ENCODE data around the gene SPNS2.

SPNS2 gene

GRCh38 chr17:4549781-4550533, 51.3 kb downstream of the SPNS2 start:
- no peak for DNase-seq (ENCODE audit: low read depth, low spot score)

- DNase-seq (ENCODE audit: low read depth, low spot score), result no peak
Measured at GRCh38 chr17:4550534-4551039, 51.9 kb downstream of the SPNS2 start.

GRCh38 chr17:4551141-4551540, 52.5 kb downstream of the SPNS2 start:
- no peak for DNase-seq (ENCODE audit: low read depth, low spot score)

- DNase-seq (ENCODE audit: low read depth, low spot score), result no peak
Measured at GRCh38 chr17:4551796-4552525, 53.3 kb downstream of the SPNS2 start.

GRCh38 chr17:4553669-4554068, 55.0 kb downstream of the SPNS2 start:
- no peak for DNase-seq (ENCODE audit: low read depth, low spot score)

GRCh38 chr17:4554441-4554996, 55.8 kb downstream of the SPNS2 start:
- DNase-seq (ENCODE audit: low read depth, low spot score), result no peak

GRCh38 chr17:4554997-4555799, 56.5 kb downstream of the SPNS2 start, which contains the start of gene MYBBP1A:
TSS of gene MYBBP1A (minus strand) at chr17:4555384. CDS start at chr17:4555324, 60 bp downstream.
- peak; percentile 71 for DNase-seq (ENCODE audit: low read depth, low spot score)

- DNase-seq (ENCODE audit: low read depth, low spot score), result no peak
Measured at GRCh38 chr17:4555873-4556759, 57.4 kb downstream of the SPNS2 start.

- DNase-seq (ENCODE audit: low read depth, low spot score), result no peak
Measured at GRCh38 chr17:4556996-4557395, 58.3 kb downstream of the SPNS2 start.

- no peak for DNase-seq (ENCODE audit: low read depth, low spot score)
Measured at GRCh38 chr17:4557626-4558346, 59.1 kb downstream of the SPNS2 start.

GRCh38 chr17:4558347-4558971, 59.8 kb downstream of the SPNS2 start:
- no peak for DNase-seq (ENCODE audit: low read depth, low spot score)

- DNase-seq (ENCODE audit: low read depth, low spot score), result no peak
Measured at GRCh38 chr17:4559139-4559791, 60.6 kb downstream of the SPNS2 start.

- DNase-seq (ENCODE audit: low read depth, low spot score), result no peak
Measured at GRCh38 chr17:4559966-4560365, 61.3 kb downstream of the SPNS2 start.

- DNase-seq (ENCODE audit: low read depth, low spot score), result no peak
Measured at GRCh38 chr17:4560421-4560820, 61.7 kb downstream of the SPNS2 start, which contains the start of gene GGT6. TSS of gene GGT6 (minus strand) at chr17:4560577. CDS start at chr17:4560521, 56 bp downstream.

GRCh38 chr17:4560837-4561256, 62.2 kb downstream of the SPNS2 start:
- no peak for DNase-seq (ENCODE audit: low read depth, low spot score)

GRCh38 chr17:4562015-4562969, 63.6 kb downstream of the SPNS2 start:
- no peak for DNase-seq (ENCODE audit: low read depth, low spot score)

All from brain pericyte (primary cell).